SK-N-SH (cell line): ENCODE data around the gene RFNG. TPM values are rescaled to one million over a fixed set of nuclear protein-coding genes. Genes with fewer than 3 reads are reported as not detected.

Experiments
- CTCF ChIA-PET: fragments of 300-600, 350-600 bp; formaldehyde crosslinking; extraction: SDS; loops from one replicate; lab custom pipeline; 2021; lab: Yijun Ruan, JAX
- POLR2A ChIA-PET: fragments of 350-600 bp; sonication (Branson Sonifier 250); formaldehyde crosslinking; extraction: SDS; loops from one replicate; lab custom pipeline; 2020; ENCODE audit warnings: antibody characterized with exemption, inconsistent platforms; lab: Yijun Ruan, JAX
- DNase-seq: peaks from one replicate; pipeline ENCODE4 v3.0.0; 2012
- H2AFZ ChIP-seq: fragments of 200-600 bp; sonication (generic); 2 replicates; pipeline ENCODE4 v1.8.1; 2016; ENCODE audit warnings: antibody characterized with exemption, mild to moderate bottlenecking, low read depth
- H3F3A ChIP-seq: fragments of 200-600 bp; sonication (generic); replicated peaks from 2 replicates; pipeline ENCODE3; 2016; ENCODE audit warnings: antibody characterized with exemption, mild to moderate bottlenecking; ENCODE audit not compliant: insufficient read depth
- H3K27ac ChIP-seq, 2 experiments: fragments of 200-500 bp in 1 of 2; fragments of 200-600 bp in 1 of 2; sonication (Bioruptor generic) in 1 of 2; sonication (generic), shearing (Covaris generic) in 1 of 2; 2 replicates each; pipeline versions ENCODE4 v1.5.1 to v1.6.1; 2014 to 2016; ENCODE audit warnings: low read depth in 2 of 2, inconsistent platforms in 1 of 2, low read length in 1 of 2, mild to moderate bottlenecking in 1 of 2, mixed read lengths in 1 of 2
- H3K27me3 ChIP-seq: fragments of 200-600 bp; sonication (generic), shearing (Covaris generic); 2 replicates; pipeline ENCODE4 v1.6.1; 2016; ENCODE audit warnings: mixed run types; ENCODE audit not compliant: insufficient read depth
- H3K36me3 ChIP-seq, 2 experiments: fragments of 200-500 bp in 1 of 2; fragments of 200-600 bp in 1 of 2; sonication (Bioruptor generic) in 1 of 2; sonication (generic) in 1 of 2; replicated peaks in 1 of 2; 2 replicates each; pipeline versions ENCODE3 to v1.5.1; 2014 to 2016; ENCODE audit warnings: low read length in 1 of 2, mild to moderate bottlenecking in 1 of 2; ENCODE audit not compliant: insufficient read depth in 2 of 2, control insufficient read depth in 1 of 2
- H3K4me1 ChIP-seq, 2 experiments: fragments of 200-500 bp in 1 of 2; fragments of 200-600 bp in 1 of 2; sonication (Bioruptor generic) in 1 of 2; sonication (generic), shearing (Covaris generic) in 1 of 2; 2 replicates each; pipeline versions ENCODE4 v1.5.1 to v1.6.1; 2014 to 2016; ENCODE audit warnings: low read depth in 1 of 2, low read length in 1 of 2, mixed run types in 1 of 2; ENCODE audit not compliant: insufficient read depth in 2 of 2, control insufficient read depth in 1 of 2
- H3K4me2 ChIP-seq: fragments of 200-600 bp; sonication (generic), shearing (Covaris generic); 2 replicates; pipeline ENCODE4 v1.6.1; 2017; ENCODE audit warnings: mixed run types
- H3K4me3 ChIP-seq, 2 experiments: fragments of 200-500 bp in 1 of 2; fragments of 200-600 bp in 1 of 2; sonication (Bioruptor generic) in 1 of 2; sonication (generic), shearing (Covaris generic) in 1 of 2; 2 replicates each; pipeline versions ENCODE4 v1.5.1 to v1.8.1; 2014 to 2016; ENCODE audit warnings: low read depth in 2 of 2, inconsistent platforms in 1 of 2, low read length in 1 of 2, mild to moderate bottlenecking in 1 of 2, mixed read lengths in 1 of 2, moderate library complexity in 1 of 2
- H3K79me2 ChIP-seq: fragments of 200-600 bp; sonication (generic); 2 replicates; pipeline ENCODE4 v1.8.1; 2017; ENCODE audit warnings: mild to moderate bottlenecking; ENCODE audit not compliant: insufficient read depth
- H3K9ac ChIP-seq: fragments of 200-600 bp; sonication (generic); 2 replicates; pipeline ENCODE4 v1.6.1; 2017; ENCODE audit warnings: mixed run types
- H3K9me2 ChIP-seq: fragments of 200-600 bp; sonication (generic); 2 replicates; pipeline ENCODE4 v1.6.1; 2017; ENCODE audit warnings: mixed run types
- H3K9me3 ChIP-seq: fragments of 200-600 bp; sonication (generic); 2 replicates; pipeline ENCODE4 v1.6.1; 2017; ENCODE audit warnings: mixed run types, mild to moderate bottlenecking, moderate library complexity
- H4K20me1 ChIP-seq: fragments of 200-600 bp; sonication (generic); 2 replicates; pipeline ENCODE4 v1.6.1; 2017; ENCODE audit warnings: mild to moderate bottlenecking, mixed run types; ENCODE audit not compliant: insufficient read depth
- ELF1 ChIP-seq: IDR thresholded peaks from 2 replicates; pipeline ENCODE4 v1.4.0; 2012
- EP300 ChIP-seq, 2 experiments: IDR thresholded peaks; 2 replicates each; pipeline versions ENCODE4 v1.4.0 to v1.6.1; 2012; ENCODE audit warnings: borderline replicate concordance in 1 of 2, low read depth in 1 of 2, low read length in 1 of 2
- EZH2phosphoT487 ChIP-seq: fragments of 200-600 bp; sonication (generic); IDR thresholded peaks from 2 replicates; pipeline ENCODE4 v1.6.1; 2017; ENCODE audit warnings: low read depth, mixed run types, mild to moderate bottlenecking, antibody characterized with exemption, moderate library complexity, borderline replicate concordance
- FOXM1 ChIP-seq: IDR thresholded peaks from 2 replicates; pipeline ENCODE4 v1.4.0; 2012; ENCODE audit warnings: low read depth, mild to moderate bottlenecking
- GATA2 ChIP-seq: sonication (generic); formaldehyde crosslinking; IDR thresholded peaks from 2 replicates; pipeline ENCODE4 v1.5.0; 2020; ENCODE audit warnings: mild to moderate bottlenecking, missing genetic modification reagents
- MEF2A ChIP-seq: IDR thresholded peaks from 2 replicates; pipeline ENCODE4 v1.4.0; 2012; ENCODE audit warnings: low read depth, borderline replicate concordance
- POLR2AphosphoS5 ChIP-seq: IDR thresholded peaks from 2 replicates; pipeline ENCODE4 v1.6.1; 2012; ENCODE audit warnings: low read depth, low read length
- RAD21 ChIP-seq: IDR thresholded peaks from 2 replicates; pipeline ENCODE4 v1.6.1; 2012; ENCODE audit warnings: mild to moderate bottlenecking, low read length
- RCOR1 ChIP-seq: fragments of 150-350 bp; IDR thresholded peaks from 2 replicates; pipeline ENCODE4 v1.6.1; 2017; ENCODE audit warnings: antibody characterized with exemption, low read length
- RXRA ChIP-seq: IDR thresholded peaks from 2 replicates; pipeline ENCODE4 v1.4.0; 2012; ENCODE audit warnings: low read depth, mild to moderate bottlenecking, borderline replicate concordance
- SIN3A ChIP-seq: IDR thresholded peaks from 2 replicates; pipeline ENCODE4 v1.6.1; 2012; ENCODE audit warnings: low read depth, mild to moderate bottlenecking, low read length, moderate library complexity, borderline replicate concordance
- TEAD4 ChIP-seq: IDR thresholded peaks from 2 replicates; pipeline ENCODE4 v1.4.0; 2012; ENCODE audit warnings: mild to moderate bottlenecking, borderline replicate concordance; ENCODE audit not compliant: insufficient read depth
- WGBS: methylation state at CpG from one replicate; pipeline ENCODE4 v1.1.6; 2017; ENCODE audit warnings: low lambda C conversion rate; 5-methylcytosine and 5-hydroxymethylcytosine counted together
- polyA plus RNA-seq, 3 experiments: library from polyadenylated mRNA; depleted of rRNA; stranded (reverse); fragments of >200 nt; gene quantifications; 2 replicates each; pipeline ENCODE4 v1.2.3, GENCODE V29; 2012
- TF ChIP-seq, protein P1 (sequence below): fragments of 150-350 bp; IDR thresholded peaks from 2 replicates; pipeline ENCODE4 v1.6.1; 2016; ENCODE audit warnings: mild to moderate bottlenecking, low read depth, low read length
- TF ChIP-seq, protein P2 (sequence below): fragments of 200-600 bp; sonication (generic); IDR thresholded peaks from 2 replicates; pipeline ENCODE4 v1.6.1; 2017; ENCODE audit warnings: antibody characterized with exemption, mild to moderate bottlenecking, moderate library complexity
- TF ChIP-seq, protein P3 (sequence below): IDR thresholded peaks from 2 replicates; pipeline ENCODE4; 2012
- TF ChIP-seq, protein P4 (sequence below): IDR thresholded peaks from 2 replicates; pipeline ENCODE4 v1.4.0; 2012; ENCODE audit warnings: low read depth, borderline replicate concordance
- TF ChIP-seq, protein P5 (sequence below): IDR thresholded peaks from 2 replicates; pipeline ENCODE4 v1.4.0; 2012; ENCODE audit warnings: low read depth, borderline replicate concordance
- TF ChIP-seq, protein P6 (sequence below): fragments of 150-350 bp; IDR thresholded peaks from 2 replicates; pipeline ENCODE4 v1.6.1; 2017; ENCODE audit warnings: antibody characterized with exemption, low read length, low read depth, borderline replicate concordance

Gene RFNG
- polyA plus RNA-seq, 1 of the 3 experiments (the other 2 are of a cell fraction) = 68.6 TPM

DNA sequence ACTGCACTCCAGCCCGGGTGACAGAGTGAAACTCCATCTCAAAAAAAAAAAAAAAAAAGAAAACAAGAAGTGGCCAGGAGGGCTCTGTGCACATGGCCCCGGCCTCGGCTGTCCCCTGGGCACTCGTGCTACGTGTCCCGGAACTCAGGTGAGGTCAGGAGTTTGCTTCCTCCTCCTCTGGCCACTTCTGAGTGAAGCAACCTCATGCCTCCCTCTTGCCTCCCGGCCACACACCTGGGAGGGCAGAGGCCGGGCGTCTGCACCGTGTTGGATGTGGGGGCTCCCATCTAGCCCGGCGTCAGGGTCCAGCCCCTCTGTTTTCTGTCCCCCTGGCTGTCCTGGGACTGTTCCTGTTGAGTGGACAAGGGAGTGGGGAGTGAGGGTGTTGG lies 52.0 kb downstream of the RFNG start:
- POLR2A ChIA-PET = no interaction called here
- Histone ChIP-seq H4K20me1 (no peaks in the 10 kb centered on the region), H3F3A (peaks cover 28% of the 10 kb centered on the region), H2AFZ (no peak overlapping the region), H3K79me2 (peaks cover 11% of the 10 kb centered on the region), H3K9me3 (no peaks in the 10 kb centered on the region), H3K36me3 (peaks cover 0 to 2% of the 10 kb centered on the region in 2 experiments), H3K27ac (no peak overlapping the region), H3K9me2 (no peaks in the 10 kb centered on the region), H3K27me3 (no peaks in the 10 kb centered on the region), H3K4me1 (peaks cover 3 to 19% of the 10 kb centered on the region in 2 experiments; a peak in 3 of 4 replicates), H3K4me2 (no peak overlapping the region), H3K9ac (no peak overlapping the region), H3K4me3 (no peak overlapping the region)
- WGBS = 96% methylated on average over 10 of the region's 12 CpGs
- no peak for TF ChIP-seq EZH2phosphoT487
- TF ChIP-seq GATA2 (CRISPR knock-in tag) = no peak
- TF ChIP-seq, protein P1, sequence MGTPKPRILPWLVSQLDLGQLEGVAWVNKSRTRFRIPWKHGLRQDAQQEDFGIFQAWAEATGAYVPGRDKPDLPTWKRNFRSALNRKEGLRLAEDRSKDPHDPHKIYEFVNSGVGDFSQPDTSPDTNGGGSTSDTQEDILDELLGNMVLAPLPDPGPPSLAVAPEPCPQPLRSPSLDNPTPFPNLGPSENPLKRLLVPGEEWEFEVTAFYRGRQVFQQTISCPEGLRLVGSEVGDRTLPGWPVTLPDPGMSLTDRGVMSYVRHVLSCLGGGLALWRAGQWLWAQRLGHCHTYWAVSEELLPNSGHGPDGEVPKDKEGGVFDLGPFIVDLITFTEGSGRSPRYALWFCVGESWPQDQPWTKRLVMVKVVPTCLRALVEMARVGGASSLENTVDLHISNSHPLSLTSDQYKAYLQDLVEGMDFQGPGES = no peak
- TF ChIP-seq, protein P2, sequence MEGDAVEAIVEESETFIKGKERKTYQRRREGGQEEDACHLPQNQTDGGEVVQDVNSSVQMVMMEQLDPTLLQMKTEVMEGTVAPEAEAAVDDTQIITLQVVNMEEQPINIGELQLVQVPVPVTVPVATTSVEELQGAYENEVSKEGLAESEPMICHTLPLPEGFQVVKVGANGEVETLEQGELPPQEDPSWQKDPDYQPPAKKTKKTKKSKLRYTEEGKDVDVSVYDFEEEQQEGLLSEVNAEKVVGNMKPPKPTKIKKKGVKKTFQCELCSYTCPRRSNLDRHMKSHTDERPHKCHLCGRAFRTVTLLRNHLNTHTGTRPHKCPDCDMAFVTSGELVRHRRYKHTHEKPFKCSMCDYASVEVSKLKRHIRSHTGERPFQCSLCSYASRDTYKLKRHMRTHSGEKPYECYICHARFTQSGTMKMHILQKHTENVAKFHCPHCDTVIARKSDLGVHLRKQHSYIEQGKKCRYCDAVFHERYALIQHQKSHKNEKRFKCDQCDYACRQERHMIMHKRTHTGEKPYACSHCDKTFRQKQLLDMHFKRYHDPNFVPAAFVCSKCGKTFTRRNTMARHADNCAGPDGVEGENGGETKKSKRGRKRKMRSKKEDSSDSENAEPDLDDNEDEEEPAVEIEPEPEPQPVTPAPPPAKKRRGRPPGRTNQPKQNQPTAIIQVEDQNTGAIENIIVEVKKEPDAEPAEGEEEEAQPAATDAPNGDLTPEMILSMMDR = no peak
- TF ChIP-seq SIN3A = no peak
- no peak for TF ChIP-seq ELF1
- TF ChIP-seq, protein P3, sequence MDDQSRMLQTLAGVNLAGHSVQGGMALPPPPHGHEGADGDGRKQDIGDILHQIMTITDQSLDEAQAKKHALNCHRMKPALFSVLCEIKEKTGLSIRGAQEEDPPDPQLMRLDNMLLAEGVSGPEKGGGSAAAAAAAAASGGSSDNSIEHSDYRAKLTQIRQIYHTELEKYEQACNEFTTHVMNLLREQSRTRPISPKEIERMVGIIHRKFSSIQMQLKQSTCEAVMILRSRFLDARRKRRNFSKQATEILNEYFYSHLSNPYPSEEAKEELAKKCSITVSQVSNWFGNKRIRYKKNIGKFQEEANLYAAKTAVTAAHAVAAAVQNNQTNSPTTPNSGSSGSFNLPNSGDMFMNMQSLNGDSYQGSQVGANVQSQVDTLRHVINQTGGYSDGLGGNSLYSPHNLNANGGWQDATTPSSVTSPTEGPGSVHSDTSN = no peak
- no peak for TF ChIP-seq RXRA
- TF ChIP-seq, protein P4, sequence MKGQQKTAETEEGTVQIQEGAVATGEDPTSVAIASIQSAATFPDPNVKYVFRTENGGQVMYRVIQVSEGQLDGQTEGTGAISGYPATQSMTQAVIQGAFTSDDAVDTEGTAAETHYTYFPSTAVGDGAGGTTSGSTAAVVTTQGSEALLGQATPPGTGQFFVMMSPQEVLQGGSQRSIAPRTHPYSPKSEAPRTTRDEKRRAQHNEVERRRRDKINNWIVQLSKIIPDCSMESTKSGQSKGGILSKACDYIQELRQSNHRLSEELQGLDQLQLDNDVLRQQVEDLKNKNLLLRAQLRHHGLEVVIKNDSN = no peak
- TF ChIP-seq RAD21 = no peak
- no peak for TF ChIP-seq POLR2AphosphoS5
- no peak for TF ChIP-seq FOXM1
- TF ChIP-seq TEAD4 = no peak
- TF ChIP-seq, protein P5, sequence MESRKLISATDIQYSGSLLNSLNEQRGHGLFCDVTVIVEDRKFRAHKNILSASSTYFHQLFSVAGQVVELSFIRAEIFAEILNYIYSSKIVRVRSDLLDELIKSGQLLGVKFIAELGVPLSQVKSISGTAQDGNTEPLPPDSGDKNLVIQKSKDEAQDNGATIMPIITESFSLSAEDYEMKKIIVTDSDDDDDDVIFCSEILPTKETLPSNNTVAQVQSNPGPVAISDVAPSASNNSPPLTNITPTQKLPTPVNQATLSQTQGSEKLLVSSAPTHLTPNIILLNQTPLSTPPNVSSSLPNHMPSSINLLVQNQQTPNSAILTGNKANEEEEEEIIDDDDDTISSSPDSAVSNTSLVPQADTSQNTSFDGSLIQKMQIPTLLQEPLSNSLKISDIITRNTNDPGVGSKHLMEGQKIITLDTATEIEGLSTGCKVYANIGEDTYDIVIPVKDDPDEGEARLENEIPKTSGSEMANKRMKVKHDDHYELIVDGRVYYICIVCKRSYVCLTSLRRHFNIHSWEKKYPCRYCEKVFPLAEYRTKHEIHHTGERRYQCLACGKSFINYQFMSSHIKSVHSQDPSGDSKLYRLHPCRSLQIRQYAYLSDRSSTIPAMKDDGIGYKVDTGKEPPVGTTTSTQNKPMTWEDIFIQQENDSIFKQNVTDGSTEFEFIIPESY = no peak
- no peak for TF ChIP-seq EP300 (IDR thresholded peaks at IDR 0.05; ENCODE audit: borderline replicate concordance in 1 of 2, low read depth in 1 of 2, low read length in 1 of 2)
- no peak for TF ChIP-seq MEF2A
- TF ChIP-seq RCOR1 = no peak
- TF ChIP-seq, protein P6, sequence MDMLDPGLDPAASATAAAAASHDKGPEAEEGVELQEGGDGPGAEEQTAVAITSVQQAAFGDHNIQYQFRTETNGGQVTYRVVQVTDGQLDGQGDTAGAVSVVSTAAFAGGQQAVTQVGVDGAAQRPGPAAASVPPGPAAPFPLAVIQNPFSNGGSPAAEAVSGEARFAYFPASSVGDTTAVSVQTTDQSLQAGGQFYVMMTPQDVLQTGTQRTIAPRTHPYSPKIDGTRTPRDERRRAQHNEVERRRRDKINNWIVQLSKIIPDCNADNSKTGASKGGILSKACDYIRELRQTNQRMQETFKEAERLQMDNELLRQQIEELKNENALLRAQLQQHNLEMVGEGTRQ = no peak
- DNase-seq = no peak
- CTCF ChIA-PET = interaction anchor here (0.7 to 6.3 kb wide), 2 partner anchors 39 to 46 kb away, joined by 3 to 56 read pairs; partner anchors contain the start of gene NOTUM
